Lower lobe of right lung (tissue), 2 donors: ENCODE results near the gene HDDC2. TPM values are rescaled to one million over a fixed set of nuclear protein-coding genes. Genes with fewer than 3 reads are reported as not detected.

Source experiments
- ATAC-seq, 2 donors: fragments of 200-7000 bp; cut with Tn5 transposase; one replicate each; pipeline ENCODE4 v1.9.1; 2020 to 2022; ENCODE audit warnings: mild to moderate bottlenecking in 2 of 2, moderate library complexity in 2 of 2
- DNase-seq: peaks from one replicate; pipeline ENCODE4 v3.0.0-alpha.2; 2020
- H3K27ac ChIP-seq: fragments of 200-600 bp; one replicate; pipeline ENCODE4 v1.8.0; 2022
- H3K27me3 ChIP-seq: fragments of 200-600 bp; one replicate; pipeline ENCODE4 v1.8.0; 2022; ENCODE audit warnings: low read depth
- H3K36me3 ChIP-seq: fragments of 200-600 bp; one replicate; pipeline ENCODE4 v1.8.0; 2022; ENCODE audit warnings: mild to moderate bottlenecking
- H3K4me1 ChIP-seq: fragments of 200-600 bp; one replicate; pipeline ENCODE4 v1.8.0; 2022
- H3K4me3 ChIP-seq: fragments of 200-600 bp; one replicate; pipeline ENCODE4 v1.8.0; 2022; ENCODE audit warnings: mild to moderate bottlenecking
- H3K9me3 ChIP-seq: fragments of 200-600 bp; one replicate; pipeline ENCODE4 v1.8.0; 2022
- intact Hi-C: fragments of 100-400 bp; cut with DNase I; formaldehyde crosslinking; loops from one replicate; pipeline ENCODE4 v1.11.0; 2022
- total RNA-seq: library from RNA; stranded (reverse); fragmentation: NEBNext Ultra II Directional; extraction: Animal tissue kit (Norgen Biotek cat#: 25700); gene quantifications from one replicate; pipeline ENCODE4 v1.2.1, GENCODE V29; 2021
- TF ChIP-seq, protein P1 (sequence below): fragments of 200-600 bp; IDR thresholded peaks from one replicate; pipeline ENCODE4 v1.8.0; 2022; ENCODE audit warnings: antibody characterized with exemption, mild to moderate bottlenecking
- donor health status: DM: no; HTN: yes; CAD: no; lungs with severe emphysema.

The HDDC2 gene
- total RNA-seq, 1 donor from 2014 or later = 55.4 TPM

DNA sequence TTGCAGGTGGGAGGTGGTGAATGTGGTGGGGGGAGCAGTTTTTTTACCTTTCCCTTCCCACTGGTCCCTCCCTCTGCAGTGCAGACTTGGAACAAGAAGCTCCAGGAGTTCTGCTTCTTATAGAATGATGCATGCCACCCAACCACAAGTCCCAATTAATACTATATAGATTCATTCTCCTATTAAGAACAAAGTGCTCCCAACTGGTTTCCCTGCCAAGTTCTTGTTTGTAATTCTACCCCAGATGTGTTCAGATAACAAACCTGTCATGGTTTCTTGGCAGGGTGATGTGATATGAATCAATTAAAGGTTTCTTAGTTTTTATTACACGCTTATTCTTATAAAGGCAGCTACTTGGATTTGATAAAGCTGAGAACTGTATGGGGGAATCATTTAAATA lies 23.9 kb downstream of the HDDC2 start:
- TF ChIP-seq, protein P1, sequence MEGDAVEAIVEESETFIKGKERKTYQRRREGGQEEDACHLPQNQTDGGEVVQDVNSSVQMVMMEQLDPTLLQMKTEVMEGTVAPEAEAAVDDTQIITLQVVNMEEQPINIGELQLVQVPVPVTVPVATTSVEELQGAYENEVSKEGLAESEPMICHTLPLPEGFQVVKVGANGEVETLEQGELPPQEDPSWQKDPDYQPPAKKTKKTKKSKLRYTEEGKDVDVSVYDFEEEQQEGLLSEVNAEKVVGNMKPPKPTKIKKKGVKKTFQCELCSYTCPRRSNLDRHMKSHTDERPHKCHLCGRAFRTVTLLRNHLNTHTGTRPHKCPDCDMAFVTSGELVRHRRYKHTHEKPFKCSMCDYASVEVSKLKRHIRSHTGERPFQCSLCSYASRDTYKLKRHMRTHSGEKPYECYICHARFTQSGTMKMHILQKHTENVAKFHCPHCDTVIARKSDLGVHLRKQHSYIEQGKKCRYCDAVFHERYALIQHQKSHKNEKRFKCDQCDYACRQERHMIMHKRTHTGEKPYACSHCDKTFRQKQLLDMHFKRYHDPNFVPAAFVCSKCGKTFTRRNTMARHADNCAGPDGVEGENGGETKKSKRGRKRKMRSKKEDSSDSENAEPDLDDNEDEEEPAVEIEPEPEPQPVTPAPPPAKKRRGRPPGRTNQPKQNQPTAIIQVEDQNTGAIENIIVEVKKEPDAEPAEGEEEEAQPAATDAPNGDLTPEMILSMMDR = no peak
- peaks cover 51% of the 10 kb centered on the region for H3K36me3 ChIP-seq

DNA sequence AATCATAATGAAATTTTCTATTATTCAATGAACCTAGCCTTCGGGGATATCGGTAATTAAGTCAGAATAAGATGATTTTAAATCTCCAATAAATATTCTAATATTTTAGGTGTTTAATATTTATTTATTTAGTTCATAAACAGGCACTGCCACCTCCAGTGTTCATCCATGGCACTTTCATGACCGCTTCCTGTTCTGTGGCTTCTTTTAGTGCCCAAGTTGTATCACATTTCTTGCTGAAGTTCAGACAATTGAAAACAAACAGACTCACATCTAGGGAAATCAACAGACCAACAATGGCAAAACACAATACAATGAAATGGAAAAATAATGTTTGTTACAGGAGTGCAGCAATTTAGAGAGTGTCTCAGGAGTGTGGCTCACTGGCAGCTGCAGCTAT lies 26.0 kb downstream of the HDDC2 start:
- peaks cover 48% of the 10 kb centered on the region for H3K36me3 ChIP-seq
- H3K4me3 ChIP-seq = no peak overlapping the region
- ATAC-seq = no peak
- H3K9me3 ChIP-seq = peaks cover 2% of the 10 kb centered on the region
- no peak for DNase-seq
- TF ChIP-seq, protein P1 = no peak
- H3K27ac ChIP-seq = no peak overlapping the region
- H3K27me3 ChIP-seq = no peaks in the 10 kb centered on the region
- H3K4me1 ChIP-seq = no peaks in the 10 kb centered on the region
- intact Hi-C loops = no loop called here

More for the DNA sequence above, 23.9 kb downstream of the HDDC2 start:
- DNase-seq (no peak), ATAC-seq (no peak)
- intact Hi-C loops = no loop called here
- Histone ChIP-seq H3K27ac (no peak overlapping the region), H3K4me3 (no peak overlapping the region), H3K4me1 (no peaks in the 10 kb centered on the region), H3K27me3 (no peaks in the 10 kb centered on the region), H3K9me3 (peaks cover 2% of the 10 kb centered on the region)

DNA sequence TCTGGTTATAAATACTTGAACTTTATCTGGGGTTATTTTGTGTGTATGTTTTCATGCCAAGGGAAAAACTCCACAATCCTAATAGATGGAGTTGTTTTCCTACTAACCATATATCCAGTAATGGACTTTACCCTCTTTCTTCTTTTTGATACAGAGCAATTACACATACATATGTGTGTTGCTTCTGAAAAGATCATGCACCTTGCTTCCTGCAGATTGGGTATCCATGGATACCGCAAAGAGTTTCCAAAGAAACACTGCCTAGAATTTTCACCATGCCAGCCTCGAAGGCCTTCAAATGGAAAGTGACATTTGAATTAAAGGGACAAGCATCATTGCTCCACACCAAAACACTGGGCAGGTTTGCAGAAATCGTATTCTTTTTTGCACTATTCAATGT lies 26.8 kb downstream of the HDDC2 start:
- Histone ChIP-seq H3K27me3 (no peaks in the 10 kb centered on the region), H3K4me3 (no peak overlapping the region), H3K4me1 (no peaks in the 10 kb centered on the region), H3K36me3 (peaks cover 44% of the 10 kb centered on the region), H3K9me3 (no peaks in the 10 kb centered on the region), H3K27ac (no peak overlapping the region)
- intact Hi-C loops = no loop called here
- no peak for ATAC-seq
- DNase-seq = no peak
- TF ChIP-seq, protein P1 = no peak

DNA sequence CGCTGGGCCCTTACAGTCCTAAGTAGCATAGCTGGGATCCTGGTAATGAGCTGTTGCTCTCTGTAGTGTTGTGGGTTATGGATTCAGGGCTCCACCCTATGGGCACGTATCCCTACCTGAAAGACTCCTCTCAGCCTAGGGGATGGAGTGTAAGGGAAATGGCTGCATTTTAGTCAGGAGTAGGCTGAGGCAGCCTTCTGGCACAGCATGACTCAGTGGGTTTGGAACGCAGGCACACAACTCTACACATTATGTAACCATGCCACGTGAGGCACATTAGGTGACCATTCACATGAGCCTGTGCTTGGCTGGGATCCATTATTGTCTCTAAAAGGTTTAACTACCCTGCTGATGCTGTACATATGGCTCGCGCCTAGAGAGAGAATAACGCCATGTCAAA lies 27.8 kb downstream of the HDDC2 start:
- ATAC-seq (peak in 1 of 2 donors; percentile 53), DNase-seq (no peak)
- no peaks in the 10 kb centered on the region for H3K9me3 ChIP-seq
- no peaks in the 10 kb centered on the region for H3K4me1 ChIP-seq
- TF ChIP-seq, protein P1 = no peak
- no peak overlapping the region for H3K4me3 ChIP-seq
- H3K36me3 ChIP-seq = peaks cover 44% of the 10 kb centered on the region
- H3K27me3 ChIP-seq = no peaks in the 10 kb centered on the region
- intact Hi-C loops = no loop called here
- H3K27ac ChIP-seq = no peak overlapping the region

DNA sequence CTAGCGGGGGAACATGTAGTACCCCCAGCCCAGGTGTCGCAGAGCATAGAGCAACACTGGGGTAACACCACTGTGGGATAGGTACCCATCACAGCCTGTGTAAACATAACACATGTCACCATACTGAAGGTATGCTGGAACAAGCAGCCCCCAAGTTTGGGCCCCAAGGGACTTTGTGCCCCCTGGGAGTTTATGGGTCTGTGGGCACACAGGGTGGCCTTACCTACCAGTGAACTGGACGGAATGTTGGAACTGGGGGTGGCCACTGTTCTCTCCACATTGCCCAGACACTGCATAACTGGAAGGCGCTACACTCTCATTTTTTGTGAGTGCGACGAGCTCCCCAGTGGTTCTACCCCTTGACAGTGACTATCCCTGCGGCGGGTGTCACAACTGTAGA lies 28.5 kb downstream of the HDDC2 start:
- intact Hi-C loops = no loop called here
- TF ChIP-seq, protein P1 = no peak
- Histone ChIP-seq H3K27ac (no peak overlapping the region), H3K4me1 (no peaks in the 10 kb centered on the region), H3K36me3 (peaks cover 44% of the 10 kb centered on the region), H3K27me3 (no peaks in the 10 kb centered on the region), H3K9me3 (no peaks in the 10 kb centered on the region), H3K4me3 (no peak overlapping the region)
- no peak for ATAC-seq
- no peak for DNase-seq
